Chondrocyte (in vitro differentiated cells): ENCODE data around the gene MORN1. TPM values are rescaled to one million over a fixed set of nuclear protein-coding genes. Genes with fewer than 3 reads are reported as not detected.

Experiments
- DNase-seq: peaks from one replicate; pipeline ENCODE4 v3.0.0; 2021; ENCODE audit warnings: mixed read lengths, low spot score
- H3K27ac Mint-ChIP-seq: one replicate; pipeline ENCODE4 v1.8.0; 2021; ENCODE audit warnings: mild to moderate bottlenecking, moderate library complexity, mixed read lengths; ENCODE audit not compliant: unreplicated experiment
- H3K27me3 Mint-ChIP-seq: 2 replicates; pipeline ENCODE4 v1.8.0; 2021; ENCODE audit warnings: low read depth, mixed read lengths
- H3K36me3 Mint-ChIP-seq: 2 replicates; pipeline ENCODE4 v1.8.0; 2021; ENCODE audit warnings: low read depth, mixed read lengths
- H3K4me1 Mint-ChIP-seq: 2 replicates; pipeline ENCODE4 v1.8.0; 2021; ENCODE audit warnings: low read depth, mild to moderate bottlenecking, mixed read lengths
- H3K4me3 Mint-ChIP-seq: one replicate; pipeline ENCODE4 v1.8.0; 2021; ENCODE audit warnings: mild to moderate bottlenecking, moderate library complexity, mixed read lengths; ENCODE audit not compliant: unreplicated experiment
- H3K9me3 Mint-ChIP-seq: 2 replicates; pipeline ENCODE4 v1.8.0; 2021; ENCODE audit warnings: low read depth, mixed read lengths
- CTCF ChIP-seq: fragments of 200-600 bp; sonication (generic); IDR thresholded peaks from 2 replicates; pipeline ENCODE4 v1.5.0; 2021; ENCODE audit warnings: antibody characterized with exemption, mild to moderate bottlenecking, moderate library complexity
- total RNA-seq: library from RNA; stranded (reverse); gene quantifications from 3 replicates; pipeline ENCODE4 v1.2.1, GENCODE V29; 2021

MORN1 gene
- total RNA-seq, 1 donor from 2014 or later = 6.7 TPM

- Mint-ChIP-seq H3K9me3 (no peaks in the 10 kb centered on the region), H3K27ac (no peak overlapping the region), H3K4me3 (no peak overlapping the region), H3K4me1 (peaks cover 20% of the 10 kb centered on the region), H3K36me3 (no peaks in the 10 kb centered on the region), H3K27me3 (no peaks in the 10 kb centered on the region)
- no peak for TF ChIP-seq CTCF
- no peak for DNase-seq
Measured at GRCh38 chr1:2353551-2354438, 37.6 kb downstream of the MORN1 start.

- H3K4me3 Mint-ChIP-seq = no peak overlapping the region
- no peaks in the 10 kb centered on the region for H3K27me3 Mint-ChIP-seq
- no peaks in the 10 kb centered on the region for H3K36me3 Mint-ChIP-seq
- H3K27ac Mint-ChIP-seq = no peak overlapping the region
- no peak for TF ChIP-seq CTCF
- no peak for DNase-seq
- peaks cover 20% of the 10 kb centered on the region for H3K4me1 Mint-ChIP-seq
- H3K9me3 Mint-ChIP-seq = no peaks in the 10 kb centered on the region
Measured at GRCh38 chr1:2352897-2353550, 38.3 kb downstream of the MORN1 start.

GRCh38 chr1:2352341-2352896 is 38.9 kb downstream of the MORN1 start:
- H3K9me3 Mint-ChIP-seq = no peaks in the 10 kb centered on the region
- no peaks in the 10 kb centered on the region for H3K36me3 Mint-ChIP-seq
- no peak for DNase-seq
- H3K4me1 Mint-ChIP-seq = peaks cover 20% of the 10 kb centered on the region
- H3K4me3 Mint-ChIP-seq = no peak overlapping the region
- TF ChIP-seq CTCF = no peak
- no peak overlapping the region for H3K27ac Mint-ChIP-seq
- H3K27me3 Mint-ChIP-seq = no peaks in the 10 kb centered on the region

GRCh38 chr1:2351723-2352122 is 39.6 kb downstream of the MORN1 start:
- TF ChIP-seq CTCF = no peak
- Mint-ChIP-seq H3K27me3 (no peaks in the 10 kb centered on the region), H3K9me3 (no peaks in the 10 kb centered on the region), H3K36me3 (no peaks in the 10 kb centered on the region), H3K27ac (no peak overlapping the region), H3K4me1 (peaks cover 20% of the 10 kb centered on the region), H3K4me3 (no peak overlapping the region)
- DNase-seq = no peak

GRCh38 chr1:2350911-2351655 is 40.3 kb downstream of the MORN1 start:
- Mint-ChIP-seq H3K4me1 (peaks cover 20% of the 10 kb centered on the region), H3K4me3 (no peak overlapping the region)

More at GRCh38 chr1:2350911-2351655, 40.3 kb downstream of the MORN1 start:
- DNase-seq = peak; percentile 89
- Mint-ChIP-seq H3K9me3 (no peaks in the 10 kb centered on the region), H3K27me3 (no peaks in the 10 kb centered on the region), H3K27ac (no peak overlapping the region), H3K36me3 (no peaks in the 10 kb centered on the region)
- TF ChIP-seq CTCF = no peak
